Hepatocyte (in vitro differentiated cells): ENCODE measurements around the gene DDX41. TPM values are rescaled to one million over a fixed set of nuclear protein-coding genes. Genes with fewer than 3 reads are reported as not detected.

ENCODE experiments used
- DNase-seq: peaks from one replicate; pipeline ENCODE4 v3.0.0-alpha.2; 2016; ENCODE audit warnings: low spot score
- H2AFZ ChIP-seq: fragments of 200-600 bp; sonication (generic); 2 replicates; pipeline ENCODE4 v1.6.0; 2016; ENCODE audit warnings: antibody characterized with exemption, mild to moderate bottlenecking
- H3K27ac ChIP-seq: fragments of 200-600 bp; sonication (generic); 2 replicates; pipeline ENCODE4 v1.5.1; 2016; ENCODE audit warnings: mild to moderate bottlenecking
- H3K27me3 ChIP-seq: fragments of 200-600 bp; sonication (generic); 2 replicates; pipeline ENCODE4 v1.6.1; 2016
- H3K36me3 ChIP-seq: fragments of 200-600 bp; sonication (generic); replicated peaks from 2 replicates; pipeline ENCODE4 v1.5.1; 2016; ENCODE audit warnings: low read depth; ENCODE audit not compliant: insufficient read depth
- H3K4me1 ChIP-seq: fragments of 200-600 bp; sonication (generic); 2 replicates; pipeline ENCODE4 v1.5.1; 2016; ENCODE audit warnings: mild to moderate bottlenecking, moderate library complexity; ENCODE audit not compliant: insufficient read depth
- H3K4me2 ChIP-seq: fragments of 200-600 bp; sonication (generic); 2 replicates; pipeline ENCODE4 v1.6.0; 2016
- H3K4me3 ChIP-seq: fragments of 200-600 bp; sonication (generic); 2 replicates; pipeline ENCODE4 v1.5.1; 2016; ENCODE audit warnings: mild to moderate bottlenecking
- H3K79me2 ChIP-seq: fragments of 200-600 bp; sonication (generic); 2 replicates; pipeline ENCODE4 v1.6.0; 2017; ENCODE audit warnings: mild to moderate bottlenecking
- H3K9me2 ChIP-seq: fragments of 200-600 bp; sonication (generic); replicated peaks from 2 replicates; pipeline ENCODE4 v1.6.0; 2017; ENCODE audit warnings: mild to moderate bottlenecking; ENCODE audit not compliant: insufficient read depth
- H3K9me3 ChIP-seq: fragments of 200-600 bp; sonication (generic); 2 replicates; pipeline ENCODE4 v1.5.1; 2016; ENCODE audit warnings: low read depth, mild to moderate bottlenecking
- H4K20me1 ChIP-seq: fragments of 200-600 bp; sonication (generic); 2 replicates; pipeline ENCODE4 v1.6.0; 2016; ENCODE audit warnings: mild to moderate bottlenecking; ENCODE audit not compliant: insufficient read depth, poor library complexity, severe bottlenecking
- EZH2 ChIP-seq: fragments of 200-600 bp; sonication (generic); IDR thresholded peaks from 2 replicates; pipeline ENCODE4 v1.6.1; 2016; ENCODE audit warnings: antibody characterized with exemption, mild to moderate bottlenecking, borderline replicate concordance
- EZH2phosphoT487 ChIP-seq: fragments of 200-600 bp; sonication (generic); IDR thresholded peaks from one replicate; pipeline ENCODE4 v1.6.1; 2018; ENCODE audit warnings: antibody characterized with exemption, mild to moderate bottlenecking, low read depth, moderate library complexity; ENCODE audit not compliant: unreplicated experiment, severe bottlenecking
- WGBS: methylation state at CpG from one replicate; pipeline ENCODE4 v1.1.6; 2016; ENCODE audit warnings: low lambda C conversion rate; ENCODE audit errors: missing lambda C conversion rate; 5-methylcytosine and 5-hydroxymethylcytosine counted together
- polyA plus RNA-seq: library from polyadenylated mRNA; unstranded; fragments of >200 nt; fragmentation: Nextera tagmentation; extraction: Ambion mirVana; gene quantifications from 2 replicates; pipeline ENCODE4 v1.2.1, GENCODE V29; 2016
- total RNA-seq: library from RNA; depleted of rRNA; stranded (reverse); fragments of >200 nt; gene quantifications from 2 replicates; pipeline ENCODE4 v1.2.3, GENCODE V29; 2014
- TF ChIP-seq, protein P1 (sequence below): fragments of 200-600 bp; sonication (generic); IDR thresholded peaks from 2 replicates; pipeline ENCODE4 v1.5.1; 2016; ENCODE audit warnings: antibody characterized with exemption, mild to moderate bottlenecking; ENCODE audit not compliant: poor library complexity

Gene DDX41
- total and polyA plus RNA-seq, 2 experiments from 2014 or later: 45.0 to 50.7 TPM

GRCh38 chr5:177508221-177508611, 8.5 kb downstream of the DDX41 start:
- no peak overlapping the region for H3K27ac ChIP-seq
- H3K4me1 ChIP-seq: no peaks in the 10 kb centered on the region
- no peaks in the 10 kb centered on the region for H3K79me2 ChIP-seq
- H3K9me2 ChIP-seq: no peaks in the 10 kb centered on the region
- no peaks in the 10 kb centered on the region for H3K9me3 ChIP-seq
- TF ChIP-seq EZH2 (no peak), EZH2phosphoT487 (no peak)
- TF ChIP-seq, protein P1, sequence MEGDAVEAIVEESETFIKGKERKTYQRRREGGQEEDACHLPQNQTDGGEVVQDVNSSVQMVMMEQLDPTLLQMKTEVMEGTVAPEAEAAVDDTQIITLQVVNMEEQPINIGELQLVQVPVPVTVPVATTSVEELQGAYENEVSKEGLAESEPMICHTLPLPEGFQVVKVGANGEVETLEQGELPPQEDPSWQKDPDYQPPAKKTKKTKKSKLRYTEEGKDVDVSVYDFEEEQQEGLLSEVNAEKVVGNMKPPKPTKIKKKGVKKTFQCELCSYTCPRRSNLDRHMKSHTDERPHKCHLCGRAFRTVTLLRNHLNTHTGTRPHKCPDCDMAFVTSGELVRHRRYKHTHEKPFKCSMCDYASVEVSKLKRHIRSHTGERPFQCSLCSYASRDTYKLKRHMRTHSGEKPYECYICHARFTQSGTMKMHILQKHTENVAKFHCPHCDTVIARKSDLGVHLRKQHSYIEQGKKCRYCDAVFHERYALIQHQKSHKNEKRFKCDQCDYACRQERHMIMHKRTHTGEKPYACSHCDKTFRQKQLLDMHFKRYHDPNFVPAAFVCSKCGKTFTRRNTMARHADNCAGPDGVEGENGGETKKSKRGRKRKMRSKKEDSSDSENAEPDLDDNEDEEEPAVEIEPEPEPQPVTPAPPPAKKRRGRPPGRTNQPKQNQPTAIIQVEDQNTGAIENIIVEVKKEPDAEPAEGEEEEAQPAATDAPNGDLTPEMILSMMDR: no peak
- DNase-seq: no peak
- no peaks in the 10 kb centered on the region for H4K20me1 ChIP-seq
- H3K36me3 ChIP-seq: no peaks in the 10 kb centered on the region
- no peaks in the 10 kb centered on the region for H3K27me3 ChIP-seq
- WGBS: 95% methylated on average over 17 of the region's 26 CpGs
- no peak overlapping the region for H2AFZ ChIP-seq
- no peak overlapping the region for H3K4me2 ChIP-seq
- H3K4me3 ChIP-seq: no peak overlapping the region

- Histone ChIP-seq H3K27me3 (no peaks in the 10 kb centered on the region), H4K20me1 (no peaks in the 10 kb centered on the region), H3K4me1 (no peaks in the 10 kb centered on the region), H3K4me3 (no peak overlapping the region), H3K4me2 (no peak overlapping the region), H3K9me2 (no peaks in the 10 kb centered on the region), H3K36me3 (no peaks in the 10 kb centered on the region), H3K79me2 (no peaks in the 10 kb centered on the region), H3K27ac (no peak overlapping the region), H3K9me3 (no peaks in the 10 kb centered on the region), H2AFZ (no peak overlapping the region)
- DNase-seq: no peak
- TF ChIP-seq EZH2phosphoT487: no peak
- TF ChIP-seq, protein P1: no peak
- TF ChIP-seq EZH2: no peak
- WGBS: 94% methylated on average over 17 of the region's 17 CpGs
Measured at GRCh38 chr5:177507596-177508220, 9.1 kb downstream of the DDX41 start.

GRCh38 chr5:177507165-177507564, 9.6 kb downstream of the DDX41 start:
- Histone ChIP-seq H3K9me2 (no peaks in the 10 kb centered on the region), H3K36me3 (no peaks in the 10 kb centered on the region), H3K9me3 (no peaks in the 10 kb centered on the region), H2AFZ (no peak overlapping the region), H3K27ac (no peak overlapping the region), H3K4me1 (no peaks in the 10 kb centered on the region), H4K20me1 (no peaks in the 10 kb centered on the region), H3K4me2 (no peak overlapping the region), H3K4me3 (no peak overlapping the region), H3K27me3 (no peaks in the 10 kb centered on the region), H3K79me2 (no peaks in the 10 kb centered on the region)
- no peak for DNase-seq
- TF ChIP-seq EZH2phosphoT487: no peak
- TF ChIP-seq EZH2: no peak
- WGBS: 92% methylated on average over 9 of the region's 9 CpGs

- H3K4me2 ChIP-seq: no peak overlapping the region
- H4K20me1 ChIP-seq: no peaks in the 10 kb centered on the region
- H3K9me3 ChIP-seq: no peaks in the 10 kb centered on the region
- no peak overlapping the region for H3K4me3 ChIP-seq
- no peak overlapping the region for H2AFZ ChIP-seq
- H3K36me3 ChIP-seq: no peaks in the 10 kb centered on the region
- H3K79me2 ChIP-seq: no peaks in the 10 kb centered on the region
- H3K27ac ChIP-seq: no peak overlapping the region
- peaks cover 4% of the 10 kb centered on the region for H3K4me1 ChIP-seq
- H3K9me2 ChIP-seq: no peaks in the 10 kb centered on the region
- TF ChIP-seq EZH2 (no peak), EZH2phosphoT487 (no peak)
- TF ChIP-seq, protein P1: no peak
- DNase-seq: no peak
- 99% methylated on average over 4 of the region's 4 CpGs for WGBS
- H3K27me3 ChIP-seq: no peaks in the 10 kb centered on the region
Measured at GRCh38 chr5:177505075-177505474, 11.7 kb downstream of the DDX41 start.
